Suprapubic skin (tissue), 4 donors: ENCODE results near the gene DIAPH3. TPM values are rescaled to one million over a fixed set of nuclear protein-coding genes. Genes with fewer than 3 reads are reported as not detected.
"Not testable (repeated sequence)": the region's sequence is repeated elsewhere in the genome, so short reads cannot be mapped to it uniquely, and the experiment has no call there.

Source experiments
- DNase-seq, 2 donors: peaks; one replicate each; pipeline ENCODE4 v3.0.0-alpha.2; 2019; ENCODE audit warnings: low spot score in 2 of 2
- H3K27ac ChIP-seq: fragments of 200-600 bp; sonication (generic); one replicate; pipeline ENCODE4 v1.5.1; 2019
- H3K27me3 ChIP-seq: fragments of 200-600 bp; sonication (generic); one replicate; pipeline ENCODE4 v1.5.1; 2019
- H3K36me3 ChIP-seq: fragments of 200-600 bp; sonication (generic); one replicate; pipeline ENCODE4 v1.5.1; 2019
- H3K4me1 ChIP-seq: fragments of 200-600 bp; sonication (generic); one replicate; pipeline ENCODE4 v1.5.1; 2019
- H3K4me3 ChIP-seq: fragments of 200-600 bp; sonication (generic); one replicate; pipeline ENCODE4 v1.5.1; 2019; ENCODE audit warnings: mild to moderate bottlenecking
- H3K9me3 ChIP-seq: fragments of 200-600 bp; sonication (generic); one replicate; pipeline ENCODE4 v1.5.1; 2019
- CTCF ChIP-seq, 2 donors: fragments of 200-600 bp in 1 of 2; fragments of 450-650 bp in 1 of 2; sonication (generic) in 1 of 2; IDR thresholded peaks; one replicate each; pipeline ENCODE4 v1.5.1; 2016 to 2019; ENCODE audit warnings: antibody characterized with exemption in 2 of 2, mild to moderate bottlenecking in 1 of 2, moderate library complexity in 1 of 2
- EP300 ChIP-seq: sonication (generic); formaldehyde crosslinking; IDR thresholded peaks from one replicate; pipeline ENCODE4 v1.6.1; 2017; ENCODE audit warnings: antibody characterized with exemption
- POLR2A ChIP-seq, 2 donors: fragments of 450-650 bp; IDR thresholded peaks; one replicate each; pipeline ENCODE4 v1.6.1; 2017; ENCODE audit warnings: antibody characterized with exemption in 2 of 2, mild to moderate bottlenecking in 2 of 2, moderate library complexity in 2 of 2
- POLR2AphosphoS5 ChIP-seq, 3 donors: sonication (generic); formaldehyde crosslinking; IDR thresholded peaks; one replicate each; pipeline ENCODE4 v1.6.1; 2017; ENCODE audit warnings: antibody characterized with exemption in 3 of 3
- WGBS: methylation state at CpG from one replicate; pipeline ENCODE4 v1.1.5; 2018; 5-methylcytosine and 5-hydroxymethylcytosine counted together
- total RNA-seq, 4 donors: library from RNA; depleted of rRNA; stranded (reverse); fragments of >200 nt; gene quantifications; one replicate each; pipeline ENCODE4 v1.1.0, GENCODE V29; 2016

DIAPH3 gene
- total RNA-seq, 4 donors from 2014 or later: 0.93 to 3.0 (median 2.3) TPM

- WGBS: 87% methylated on average over 2 of the region's 2 CpGs
- TF ChIP-seq EP300 (no peak), POLR2A (IDR thresholded peaks at IDR 0.05) (no peak), POLR2AphosphoS5 (IDR thresholded peaks at IDR 0.05) (no peak), CTCF (IDR thresholded peaks at IDR 0.05) (no peak)
- H3K4me3 ChIP-seq: no peak overlapping the region
- H3K27ac ChIP-seq: no peak overlapping the region
- no peaks in the 10 kb centered on the region for H3K9me3 ChIP-seq
- H3K4me1 ChIP-seq: no peaks in the 10 kb centered on the region
- no peak for DNase-seq
- H3K27me3 ChIP-seq: no peaks in the 10 kb centered on the region
- H3K36me3 ChIP-seq: no peaks in the 10 kb centered on the region
Measured at GRCh38 chr13:60075850-60076249, 87.9 kb downstream of the DIAPH3 start.

- WGBS: 98% methylated on average over 2 of the region's 2 CpGs
- TF ChIP-seq POLR2A (IDR thresholded peaks at IDR 0.05) (no peak), POLR2AphosphoS5 (IDR thresholded peaks at IDR 0.05) (no peak)
- Histone ChIP-seq H3K27me3 (no peaks in the 10 kb centered on the region), H3K9me3 (no peaks in the 10 kb centered on the region), H3K27ac (no peak overlapping the region), H3K4me1 (no peaks in the 10 kb centered on the region), H3K36me3 (no peaks in the 10 kb centered on the region), H3K4me3 (no peak overlapping the region)
- no peak for DNase-seq
Measured at GRCh38 chr13:60074397-60074796, 89.3 kb downstream of the DIAPH3 start.

- DNase-seq: no peak
- H3K9me3 ChIP-seq: no peaks in the 10 kb centered on the region
- WGBS: 57% methylated on average over 1 of the region's 1 CpG
- no peak overlapping the region for H3K4me3 ChIP-seq
- TF ChIP-seq CTCF (IDR thresholded peaks at IDR 0.05) (no peak), EP300 (no peak), POLR2A (IDR thresholded peaks at IDR 0.05) (no peak), POLR2AphosphoS5 (IDR thresholded peaks at IDR 0.05) (no peak)
- no peaks in the 10 kb centered on the region for H3K27me3 ChIP-seq
- H3K4me1 ChIP-seq: no peaks in the 10 kb centered on the region
- H3K36me3 ChIP-seq: no peaks in the 10 kb centered on the region
- H3K27ac ChIP-seq: no peak overlapping the region
Measured at GRCh38 chr13:60066226-60066625, 97.5 kb downstream of the DIAPH3 start.

- no peak overlapping the region for H3K4me3 ChIP-seq
- TF ChIP-seq POLR2A (IDR thresholded peaks at IDR 0.05) (no peak), CTCF (IDR thresholded peaks at IDR 0.05) (no peak), EP300 (no peak), POLR2AphosphoS5 (IDR thresholded peaks at IDR 0.05) (no peak)
- 96% methylated on average over 2 of the region's 2 CpGs for WGBS
- no peaks in the 10 kb centered on the region for H3K27me3 ChIP-seq
- H3K27ac ChIP-seq: no peak overlapping the region
- no peaks in the 10 kb centered on the region for H3K4me1 ChIP-seq
- no peaks in the 10 kb centered on the region for H3K9me3 ChIP-seq
- H3K36me3 ChIP-seq: no peaks in the 10 kb centered on the region
- no peak for DNase-seq
Measured at GRCh38 chr13:60062502-60062901, 101.2 kb downstream of the DIAPH3 start.

- no peak overlapping the region for H3K27ac ChIP-seq
- no peak for DNase-seq
- WGBS: 87% methylated on average over 3 of the region's 3 CpGs
- TF ChIP-seq CTCF (IDR thresholded peaks at IDR 0.05): no peak
- no peak for TF ChIP-seq POLR2AphosphoS5 (IDR thresholded peaks at IDR 0.05)
- TF ChIP-seq POLR2A (IDR thresholded peaks at IDR 0.05): no peak
- TF ChIP-seq EP300: no peak
- no peaks in the 10 kb centered on the region for H3K9me3 ChIP-seq
- no peaks in the 10 kb centered on the region for H3K27me3 ChIP-seq
- no peak overlapping the region for H3K4me3 ChIP-seq
- no peaks in the 10 kb centered on the region for H3K4me1 ChIP-seq
- no peaks in the 10 kb centered on the region for H3K36me3 ChIP-seq
Measured at GRCh38 chr13:60061737-60062136, 102.0 kb downstream of the DIAPH3 start.

- Histone ChIP-seq H3K4me1 (no peaks in the 10 kb centered on the region), H3K36me3 (no peaks in the 10 kb centered on the region), H3K4me3 (no peak overlapping the region), H3K27me3 (no peaks in the 10 kb centered on the region), H3K9me3 (no peaks in the 10 kb centered on the region), H3K27ac (no peak overlapping the region)
- WGBS: 78% methylated on average over 3 of the region's 3 CpGs
- DNase-seq: no peak
- TF ChIP-seq POLR2A (IDR thresholded peaks at IDR 0.05): no peak
- no peak for TF ChIP-seq POLR2AphosphoS5 (IDR thresholded peaks at IDR 0.05)
- TF ChIP-seq CTCF (IDR thresholded peaks at IDR 0.05): no peak
- no peak for TF ChIP-seq EP300
Measured at GRCh38 chr13:60051754-60052285, 111.9 kb downstream of the DIAPH3 start.

- H3K36me3 ChIP-seq, H3K9me3 ChIP-seq, H3K4me3 ChIP-seq, H3K27ac ChIP-seq, H3K4me1 ChIP-seq, H3K27me3 ChIP-seq, DNase-seq: not testable (repeated sequence)
Measured at GRCh38 chr13:60048353-60048752, 115.4 kb downstream of the DIAPH3 start.
